AG04450 (cell line): ENCODE measurements around the gene CHST11. TPM values are rescaled to one million over a fixed set of nuclear protein-coding genes. Genes with fewer than 3 reads are reported as not detected.

Experiments used
- CTCF ChIA-PET: fragments of 300-600, 350-600 bp; formaldehyde crosslinking; extraction: SDS; loops from one replicate; lab custom pipeline; 2022; ENCODE audit warnings: antibody characterized with exemption, inconsistent platforms; lab: Charles Lee
- POLR2A ChIA-PET: fragments of 350-600 bp; formaldehyde crosslinking; extraction: SDS; loops from one replicate; lab custom pipeline; 2021; ENCODE audit warnings: antibody characterized with exemption, inconsistent platforms; lab: Yijun Ruan, JAX
- DNase-seq: peaks from one replicate; pipeline ENCODE4 v3.0.0-alpha.2; 2011; ENCODE audit warnings: low read depth, low spot score
- H3K27ac ChIP-seq: one replicate; pipeline ENCODE4 v1.5.1; 2012; ENCODE audit warnings: low read depth, low read length, control low read depth
- H3K27me3 ChIP-seq: one replicate; pipeline ENCODE4 v1.6.0; 2012; ENCODE audit warnings: low read length; ENCODE audit not compliant: control insufficient read depth, insufficient read depth
- H3K4me3 ChIP-seq: 2 replicates; pipeline ENCODE4 v1.5.1; 2011; ENCODE audit warnings: mild to moderate bottlenecking, low read depth, low read length, control low read depth
- H3K9me3 ChIP-seq: 2 replicates; pipeline ENCODE4 v1.5.1; 2012; ENCODE audit warnings: low read length; ENCODE audit not compliant: control insufficient read depth, insufficient read depth
- polyA plus RNA-seq: library from polyadenylated mRNA; depleted of rRNA; stranded (reverse); fragments of >200 nt; gene quantifications from 2 replicates; pipeline ENCODE4 v1.2.3, GENCODE V29; 2011
- TF ChIP-seq, protein P1 (sequence below): IDR thresholded peaks from 2 replicates; pipeline ENCODE4 v1.5.1; 2011; ENCODE audit warnings: low read depth, low read length, control low read depth, inconsistent platforms

Gene CHST11
- polyA plus RNA-seq, 1 experiment, result 2.7 TPM

DNA sequence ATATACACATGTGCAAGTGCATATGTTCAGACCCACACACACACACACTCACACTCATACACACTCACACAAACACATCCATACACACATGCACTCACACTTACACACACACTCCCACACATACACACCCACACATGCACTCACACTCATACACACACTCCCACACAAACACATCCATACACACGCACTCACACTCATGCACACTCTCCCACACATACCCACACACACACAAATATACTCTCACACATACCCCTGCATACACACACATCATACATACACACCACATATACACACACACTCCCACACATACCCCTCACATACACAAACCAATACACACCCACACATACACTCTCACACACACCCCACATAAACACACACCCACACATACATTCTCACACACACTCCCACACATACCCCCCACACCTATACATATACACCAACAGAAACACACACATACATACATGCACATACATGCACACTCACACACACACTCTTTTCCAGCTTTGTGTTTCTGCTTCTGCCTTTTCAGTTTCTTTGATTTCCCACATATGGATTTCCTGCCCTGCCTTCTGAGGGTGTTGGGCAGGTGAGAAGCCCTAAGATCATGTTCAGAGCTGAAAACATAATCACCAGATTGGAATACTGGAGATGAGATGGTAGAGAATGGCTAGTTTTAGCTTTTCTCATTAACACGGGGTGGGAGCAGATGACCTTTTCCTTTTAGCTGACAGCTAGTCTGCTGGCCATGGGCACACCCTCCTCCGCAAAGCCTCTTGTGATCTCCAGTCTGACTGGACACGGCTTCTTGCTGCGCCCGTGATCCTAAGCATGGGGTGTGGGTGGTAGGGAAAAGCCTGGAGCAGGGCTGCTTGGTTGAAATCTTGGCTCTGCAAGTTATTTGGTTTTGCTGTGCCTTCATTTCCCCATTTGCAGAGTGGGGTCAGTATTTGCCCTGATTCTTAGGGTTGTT is 214.0 kb downstream of the CHST11 start:
- ChIA-PET CTCF (no interaction called here), POLR2A (no interaction called here)
- H3K27ac ChIP-seq, result no peak overlapping the region
- no peak for DNase-seq
- TF ChIP-seq, protein P1, sequence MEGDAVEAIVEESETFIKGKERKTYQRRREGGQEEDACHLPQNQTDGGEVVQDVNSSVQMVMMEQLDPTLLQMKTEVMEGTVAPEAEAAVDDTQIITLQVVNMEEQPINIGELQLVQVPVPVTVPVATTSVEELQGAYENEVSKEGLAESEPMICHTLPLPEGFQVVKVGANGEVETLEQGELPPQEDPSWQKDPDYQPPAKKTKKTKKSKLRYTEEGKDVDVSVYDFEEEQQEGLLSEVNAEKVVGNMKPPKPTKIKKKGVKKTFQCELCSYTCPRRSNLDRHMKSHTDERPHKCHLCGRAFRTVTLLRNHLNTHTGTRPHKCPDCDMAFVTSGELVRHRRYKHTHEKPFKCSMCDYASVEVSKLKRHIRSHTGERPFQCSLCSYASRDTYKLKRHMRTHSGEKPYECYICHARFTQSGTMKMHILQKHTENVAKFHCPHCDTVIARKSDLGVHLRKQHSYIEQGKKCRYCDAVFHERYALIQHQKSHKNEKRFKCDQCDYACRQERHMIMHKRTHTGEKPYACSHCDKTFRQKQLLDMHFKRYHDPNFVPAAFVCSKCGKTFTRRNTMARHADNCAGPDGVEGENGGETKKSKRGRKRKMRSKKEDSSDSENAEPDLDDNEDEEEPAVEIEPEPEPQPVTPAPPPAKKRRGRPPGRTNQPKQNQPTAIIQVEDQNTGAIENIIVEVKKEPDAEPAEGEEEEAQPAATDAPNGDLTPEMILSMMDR, result no peak
- H3K27me3 ChIP-seq, result no peaks in the 10 kb centered on the region
- no peak overlapping the region for H3K4me3 ChIP-seq
- H3K9me3 ChIP-seq, result no peaks in the 10 kb centered on the region

- TF ChIP-seq, protein P1, result no peak
- Histone ChIP-seq H3K4me3 (no peak overlapping the region), H3K27me3 (no peaks in the 10 kb centered on the region), H3K27ac (no peak overlapping the region), H3K9me3 (no peaks in the 10 kb centered on the region)
- CTCF ChIA-PET, result no interaction called here
- POLR2A ChIA-PET, result interaction anchor here (0.6 kb wide), 1 partner anchor 24 kb away, joined by 3 read pairs; no protein-coding TSS in a partner anchor
- no peak for DNase-seq
Measured at GRCh38 chr12:104671409-104672095, 214.8 kb downstream of the CHST11 start.

DNA sequence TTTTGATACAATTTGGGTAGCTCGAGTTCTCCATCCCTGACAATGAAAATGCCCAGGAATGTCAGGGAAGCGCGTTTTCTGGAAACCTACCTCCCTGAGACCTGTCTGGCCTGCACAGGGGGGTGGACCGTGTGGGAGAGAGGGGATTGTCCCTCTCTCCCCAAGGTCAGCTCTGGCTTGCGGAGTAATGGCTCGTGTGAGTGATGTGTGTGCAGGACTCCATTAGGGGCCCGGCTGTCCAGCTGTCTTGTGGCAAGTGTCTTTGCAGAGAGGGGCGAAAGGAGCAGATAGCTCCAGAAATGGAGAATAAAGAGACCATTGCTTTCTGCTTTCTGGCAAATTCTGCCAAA is 215.3 kb downstream of the CHST11 start:
- Histone ChIP-seq H3K9me3 (no peaks in the 10 kb centered on the region), H3K27me3 (no peaks in the 10 kb centered on the region), H3K4me3 (no peak overlapping the region), H3K27ac (no peak overlapping the region)
- ChIA-PET POLR2A (interaction anchor here (0.6 kb wide), 1 partner anchor 23 kb away, joined by 3 read pairs; no protein-coding TSS in a partner anchor), CTCF (no interaction called here)
- no peak for DNase-seq
- TF ChIP-seq, protein P1, result no peak

- CTCF ChIA-PET, result no interaction called here
- Histone ChIP-seq H3K4me3 (no peak overlapping the region), H3K27me3 (no peaks in the 10 kb centered on the region), H3K27ac (no peak overlapping the region), H3K9me3 (no peaks in the 10 kb centered on the region)
- POLR2A ChIA-PET, result interaction anchor here (0.6 kb wide), 1 partner anchor 23 kb away, joined by 3 read pairs; no protein-coding TSS in a partner anchor
- TF ChIP-seq, protein P1, result no peak
- DNase-seq, result no peak
Measured at GRCh38 chr12:104672501-104673265, 215.9 kb downstream of the CHST11 start.
